ENCODE results near the gene BICC1. TPM values are rescaled to one million over a fixed set of nuclear protein-coding genes. Genes with fewer than 3 reads are reported as not detected.

BICC1 gene
- total RNA-seq, 1 experiment from 2014 or later: 0.57 TPM

DNA sequence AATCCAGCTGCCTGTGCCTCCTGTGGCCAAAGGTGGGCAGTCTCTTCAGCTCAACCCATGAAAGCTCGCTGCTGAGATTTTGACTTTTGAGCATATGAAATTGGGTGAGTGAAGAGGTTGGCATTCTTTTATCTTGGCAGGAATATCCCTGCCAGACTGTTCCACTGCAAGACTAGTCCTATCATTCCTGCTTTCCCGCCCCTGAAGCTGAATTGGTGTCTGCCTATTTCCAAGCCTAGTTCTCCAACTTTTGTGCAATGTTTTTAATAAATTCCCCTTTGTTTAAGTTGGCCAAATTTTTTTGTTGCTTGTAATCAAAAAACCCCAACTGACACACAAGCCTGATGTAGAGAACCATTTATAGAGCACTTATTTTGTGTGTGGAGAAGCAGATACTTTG, 34.8 kb upstream of the BICC1 start:
- no peak overlapping the region for H3K4me2 ChIP-seq (ENCODE audit: insufficient read depth, insufficient read length, low read length)
- no CpG with 5 or more reads among the region's 2 CpGs for WGBS (ENCODE audit: extremely low coverage, insufficient read length, low lambda C conversion rate)
- no peak overlapping the region for H3K27ac Mint-ChIP-seq

More for the DNA sequence above, 34.8 kb upstream of the BICC1 start:
- Histone ChIP-seq H3K79me1 (ENCODE audit: insufficient read depth, low read depth, low read length, poor library complexity, severe bottlenecking) (no peaks in the 10 kb centered on the region), H3K9me3 (ENCODE audit: control insufficient read depth, low read depth, low read length) (no peaks in the 10 kb centered on the region), H3K27me3 (ENCODE audit: insufficient read depth, low read length) (no peaks in the 10 kb centered on the region), H3K23ac (ENCODE audit: insufficient read length, low read depth, low read length) (no peak overlapping the region), H4K20me1 (ENCODE audit: control insufficient read depth, insufficient read depth, insufficient read length) (no peaks in the 10 kb centered on the region), H3K14ac (ENCODE audit: insufficient read depth, low read length) (no peak overlapping the region), H4K5ac (ENCODE audit: insufficient read length, low read depth, low read length) (no peak overlapping the region), H4K91ac (ENCODE audit: insufficient read length, low read depth, low read length) (no peak overlapping the region), H2BK15ac (ENCODE audit: low read depth, low read length) (no peak overlapping the region), H3K4ac (ENCODE audit: low read depth, low read length) (no peak overlapping the region), H3K56ac (ENCODE audit: insufficient read length, low read depth, low read length) (no peak overlapping the region), H3K79me2 (ENCODE audit: insufficient read depth, low read length) (no peaks in the 10 kb centered on the region), H2AK5ac (ENCODE audit: insufficient read length, low read length) (no peak overlapping the region), H3K4me1 (ENCODE audit: insufficient read depth, low read length) (no peaks in the 10 kb centered on the region; the same call in 1 of the 2 replicates), H4K8ac (replicated peaks; ENCODE audit: insufficient read length, low read depth, low read length) (no peak overlapping the region), H2AFZ (ENCODE audit: low read length) (no peak overlapping the region), H2BK20ac (ENCODE audit: low read depth, low read length, poor library complexity, severe bottlenecking) (no peak overlapping the region), H2BK5ac (ENCODE audit: insufficient read length, low read length) (no peak overlapping the region), H2BK12ac (ENCODE audit: insufficient read length, low read depth, low read length) (no peak overlapping the region), H3K9ac (ENCODE audit: extremely low read depth, insufficient read length, low read length) (no peak overlapping the region), H3K23me2 (ENCODE audit: insufficient read length, low read depth, low read length, poor library complexity, severe bottlenecking) (no peaks in the 10 kb centered on the region), H3K27ac (ENCODE audit: insufficient read length, low read depth, low read length) (no peak overlapping the region), H2BK120ac (ENCODE audit: low read depth, low read length, poor library complexity, severe bottlenecking) (no peak overlapping the region), H3T11ph (ENCODE audit: low read length) (no peak overlapping the region), H3K18ac (ENCODE audit: insufficient read length, low read depth, low read length) (no peak overlapping the region)
- Mint-ChIP-seq H3K36me3 (ENCODE audit: insufficient read depth in 1 of 3, low read depth in 3 of 3) (no peaks in the 10 kb centered on the region), H3K4me3 (no peak overlapping the region), H3K9me3 (no peaks in the 10 kb centered on the region), H3K27me3 (ENCODE audit: low read depth) (no peaks in the 10 kb centered on the region; the same call in 1 of the 2 replicates), H3K4me1 (peaks cover 15 to 24% of the 10 kb centered on the region in 2 experiments)
- TF ChIP-seq, protein P1, sequence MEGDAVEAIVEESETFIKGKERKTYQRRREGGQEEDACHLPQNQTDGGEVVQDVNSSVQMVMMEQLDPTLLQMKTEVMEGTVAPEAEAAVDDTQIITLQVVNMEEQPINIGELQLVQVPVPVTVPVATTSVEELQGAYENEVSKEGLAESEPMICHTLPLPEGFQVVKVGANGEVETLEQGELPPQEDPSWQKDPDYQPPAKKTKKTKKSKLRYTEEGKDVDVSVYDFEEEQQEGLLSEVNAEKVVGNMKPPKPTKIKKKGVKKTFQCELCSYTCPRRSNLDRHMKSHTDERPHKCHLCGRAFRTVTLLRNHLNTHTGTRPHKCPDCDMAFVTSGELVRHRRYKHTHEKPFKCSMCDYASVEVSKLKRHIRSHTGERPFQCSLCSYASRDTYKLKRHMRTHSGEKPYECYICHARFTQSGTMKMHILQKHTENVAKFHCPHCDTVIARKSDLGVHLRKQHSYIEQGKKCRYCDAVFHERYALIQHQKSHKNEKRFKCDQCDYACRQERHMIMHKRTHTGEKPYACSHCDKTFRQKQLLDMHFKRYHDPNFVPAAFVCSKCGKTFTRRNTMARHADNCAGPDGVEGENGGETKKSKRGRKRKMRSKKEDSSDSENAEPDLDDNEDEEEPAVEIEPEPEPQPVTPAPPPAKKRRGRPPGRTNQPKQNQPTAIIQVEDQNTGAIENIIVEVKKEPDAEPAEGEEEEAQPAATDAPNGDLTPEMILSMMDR (conservative IDR thresholded peaks at IDR 0.05): no peak; the same call in 2 of the 3 replicates
- no peak for DNase-seq

Measured in H9 (cell line).